PC-9 (cell line): ENCODE measurements around the gene FGF14. TPM values are rescaled to one million over a fixed set of nuclear protein-coding genes. Genes with fewer than 3 reads are reported as not detected.
A peak's percentile ranks its signal among the peaks of the same experiment; 100 is the strongest.

Experiments
- BruUV-seq: library from RNA; stranded (reverse); fragments of 400-500 nt; replicated peaks from 2 replicates; lab custom pipeline; 2021; lab: Mats Ljungman, UMichigan
- CTCF ChIA-PET: fragments of 300-600 bp; sonication (Branson Sonifier 250); formaldehyde crosslinking; loops from one replicate; lab custom pipeline; 2022; ENCODE audit warnings: antibody characterized with exemption; lab: Charles Lee
- POLR2A ChIA-PET: fragments of 300-600 bp; sonication (Branson Sonifier 250); formaldehyde crosslinking; loops from one replicate; lab custom pipeline; 2022; ENCODE audit warnings: antibody characterized with exemption; ENCODE audit not compliant: unreplicated experiment; lab: Charles Lee
- DNase-seq, 2 experiments: peaks; one replicate each; pipeline versions ENCODE4 v3.0.0 to v3.0.0-alpha.2; 2015 to 2022; ENCODE audit warnings: mixed read lengths in 1 of 2
- H2AFZ ChIP-seq: fragments of 200-600 bp; sonication (generic); 2 replicates; pipeline ENCODE4 v1.8.1; 2017; ENCODE audit warnings: antibody characterized with exemption
- H3F3A ChIP-seq: fragments of 200-600 bp; sonication (generic); 2 replicates; pipeline ENCODE4 v1.8.1; 2017; ENCODE audit warnings: antibody characterized with exemption, mild to moderate bottlenecking, low read depth; ENCODE audit not compliant: insufficient read depth
- H3K27ac ChIP-seq: fragments of 200-600 bp; sonication (generic); 2 replicates; pipeline ENCODE4 v1.6.1; 2016; ENCODE audit warnings: mixed run types
- H3K27me3 ChIP-seq: fragments of 200-600 bp; sonication (generic); 2 replicates; pipeline ENCODE4 v1.6.1; 2016; ENCODE audit warnings: low read depth, mixed run types; ENCODE audit not compliant: insufficient read depth
- H3K36me3 ChIP-seq: fragments of 200-600 bp; sonication (generic); 2 replicates; pipeline ENCODE4 v1.6.1; 2016; ENCODE audit warnings: low read depth, mixed run types
- H3K4me1 ChIP-seq: fragments of 200-600 bp; sonication (generic); replicated peaks from 2 replicates; pipeline ENCODE4 v1.6.1; 2016; ENCODE audit warnings: mixed run types; ENCODE audit not compliant: insufficient read depth
- H3K4me2 ChIP-seq: fragments of 200-600 bp; sonication (generic); 2 replicates; pipeline ENCODE4 v1.6.1; 2017; ENCODE audit warnings: mixed run types
- H3K4me3 ChIP-seq: fragments of 200-600 bp; sonication (generic); 2 replicates; pipeline ENCODE4 v1.6.1; 2016; ENCODE audit warnings: mixed run types
- H3K79me2 ChIP-seq: fragments of 200-600 bp; sonication (generic); 2 replicates; pipeline ENCODE4 v1.6.1; 2017; ENCODE audit warnings: low read depth, mixed run types
- H3K9me2 ChIP-seq: fragments of 200-600 bp; sonication (generic); 2 replicates; pipeline ENCODE4 v1.8.1; 2017; ENCODE audit warnings: mild to moderate bottlenecking; ENCODE audit not compliant: insufficient read depth
- H3K9me3 ChIP-seq: fragments of 200-600 bp; sonication (generic); 2 replicates; pipeline ENCODE4 v1.8.1; 2016; ENCODE audit warnings: low read depth; ENCODE audit not compliant: insufficient read depth
- H4K20me1 ChIP-seq: fragments of 200-600 bp; sonication (generic); 2 replicates; pipeline ENCODE4 v1.8.1; 2017; ENCODE audit not compliant: insufficient read depth
- EZH2 ChIP-seq: fragments of 200-600 bp; sonication (generic); IDR thresholded peaks from 2 replicates; pipeline ENCODE4 v1.8.0; 2017; ENCODE audit warnings: antibody characterized with exemption, low read depth
- intact Hi-C: fragments of 100-400 bp; cut with micrococcal nuclease; formaldehyde crosslinking; loops from one replicate; pipeline ENCODE4 v1.10.0; 2022; ENCODE audit not compliant: unreplicated experiment
- total RNA-seq: library from RNA; stranded (reverse); gene quantifications from 2 replicates; pipeline ENCODE4 v1.2.3, GENCODE V29; 2021
- TF ChIP-seq, protein P1 (sequence below): fragments of 200-600 bp; sonication (generic); conservative IDR thresholded peaks from 2 replicates; pipeline ENCODE4 v1.6.1; 2017; ENCODE audit warnings: mixed run types, antibody characterized with exemption, mild to moderate bottlenecking, moderate library complexity

Gene FGF14
- total RNA-seq, 1 experiment from 2014 or later: not detected

GRCh38 chr13:102020611-102021216 is 381.1 kb downstream of the FGF14 start:
- Histone ChIP-seq H3K9me2 (no peaks in the 10 kb centered on the region), H3K4me2 (no peak overlapping the region), H3F3A (no peaks in the 10 kb centered on the region), H3K36me3 (no peaks in the 10 kb centered on the region), H2AFZ (no peak overlapping the region), H3K4me1 (no peaks in the 10 kb centered on the region), H3K4me3 (no peak overlapping the region), H3K9me3 (peaks cover 8% of the 10 kb centered on the region; the same call in 1 of the 2 replicates), H3K27ac (no peak overlapping the region), H4K20me1 (no peaks in the 10 kb centered on the region), H3K27me3 (no peaks in the 10 kb centered on the region), H3K79me2 (no peaks in the 10 kb centered on the region)
- intact Hi-C loops: no loop called here
- ChIA-PET POLR2A (no interaction called here), CTCF (no interaction called here)
- no TSS peak for BruUV-seq
- DNase-seq: peak in 1 of 2 experiments; percentile 66
- no peak for TF ChIP-seq EZH2
- TF ChIP-seq, protein P1, sequence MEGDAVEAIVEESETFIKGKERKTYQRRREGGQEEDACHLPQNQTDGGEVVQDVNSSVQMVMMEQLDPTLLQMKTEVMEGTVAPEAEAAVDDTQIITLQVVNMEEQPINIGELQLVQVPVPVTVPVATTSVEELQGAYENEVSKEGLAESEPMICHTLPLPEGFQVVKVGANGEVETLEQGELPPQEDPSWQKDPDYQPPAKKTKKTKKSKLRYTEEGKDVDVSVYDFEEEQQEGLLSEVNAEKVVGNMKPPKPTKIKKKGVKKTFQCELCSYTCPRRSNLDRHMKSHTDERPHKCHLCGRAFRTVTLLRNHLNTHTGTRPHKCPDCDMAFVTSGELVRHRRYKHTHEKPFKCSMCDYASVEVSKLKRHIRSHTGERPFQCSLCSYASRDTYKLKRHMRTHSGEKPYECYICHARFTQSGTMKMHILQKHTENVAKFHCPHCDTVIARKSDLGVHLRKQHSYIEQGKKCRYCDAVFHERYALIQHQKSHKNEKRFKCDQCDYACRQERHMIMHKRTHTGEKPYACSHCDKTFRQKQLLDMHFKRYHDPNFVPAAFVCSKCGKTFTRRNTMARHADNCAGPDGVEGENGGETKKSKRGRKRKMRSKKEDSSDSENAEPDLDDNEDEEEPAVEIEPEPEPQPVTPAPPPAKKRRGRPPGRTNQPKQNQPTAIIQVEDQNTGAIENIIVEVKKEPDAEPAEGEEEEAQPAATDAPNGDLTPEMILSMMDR: no peak

DNA sequence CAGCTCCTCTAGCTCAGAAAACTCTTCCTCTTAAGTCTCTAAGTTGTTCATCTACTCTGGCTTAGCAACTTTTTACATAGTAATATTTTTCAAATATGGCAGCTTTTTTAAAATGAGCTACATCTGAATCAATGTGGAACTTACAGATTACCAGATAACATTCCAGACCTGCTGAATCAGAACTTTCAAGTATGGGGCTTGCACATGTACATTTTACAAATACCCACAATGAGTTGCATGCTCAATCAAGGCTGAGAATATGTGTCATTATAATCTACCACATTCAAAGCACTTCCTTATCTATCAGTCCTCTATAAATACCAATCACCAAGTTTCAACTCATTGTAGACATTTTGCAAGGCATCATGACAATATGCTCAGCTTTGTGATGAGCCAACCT is 383.1 kb downstream of the FGF14 start:
- ChIA-PET POLR2A (no interaction called here), CTCF (no interaction called here)
- TF ChIP-seq EZH2: no peak
- TF ChIP-seq, protein P1: no peak
- Histone ChIP-seq H4K20me1 (no peaks in the 10 kb centered on the region), H3F3A (no peaks in the 10 kb centered on the region), H3K4me3 (no peak overlapping the region), H3K79me2 (no peaks in the 10 kb centered on the region), H3K27me3 (no peaks in the 10 kb centered on the region), H2AFZ (no peak overlapping the region), H3K9me3 (peaks cover 8% of the 10 kb centered on the region; the same call in 1 of the 2 replicates), H3K9me2 (no peaks in the 10 kb centered on the region), H3K36me3 (no peaks in the 10 kb centered on the region), H3K4me2 (no peak overlapping the region), H3K4me1 (no peaks in the 10 kb centered on the region), H3K27ac (no peak overlapping the region)
- BruUV-seq: no TSS peak
- intact Hi-C loops: no loop called here
- no peak for DNase-seq

- Histone ChIP-seq H3K9me2 (no peaks in the 10 kb centered on the region), H3K27ac (no peak overlapping the region), H3K4me1 (no peaks in the 10 kb centered on the region), H3K4me2 (no peak overlapping the region), H3K9me3 (peaks cover 8% of the 10 kb centered on the region; the same call in 1 of the 2 replicates), H4K20me1 (no peaks in the 10 kb centered on the region), H3K27me3 (0 out of 2 replicates have a peak, but pooled peaks cover 11% of the 10 kb centered on the region), H3K36me3 (no peaks in the 10 kb centered on the region), H2AFZ (no peak overlapping the region), H3K79me2 (no peaks in the 10 kb centered on the region), H3K4me3 (no peak overlapping the region), H3F3A (no peaks in the 10 kb centered on the region)
- TF ChIP-seq EZH2: no peak
- TF ChIP-seq, protein P1: no peak
- CTCF ChIA-PET: no interaction called here
- DNase-seq: no peak
- POLR2A ChIA-PET: interaction anchor here (0.6 kb wide), 1 partner anchor 32 kb away, joined by 3 read pairs; no protein-coding TSS in a partner anchor
- intact Hi-C loops: no loop called here
- no TSS peak for BruUV-seq
Measured at GRCh38 chr13:102017248-102017647, 384.6 kb downstream of the FGF14 start.
